Lung (tissue), 12 donors: Measurements from ENCODE around the gene AQP12A. TPM values are rescaled to one million over a fixed set of nuclear protein-coding genes. Genes with fewer than 3 reads are reported as not detected.
"Not testable (repeated sequence)": the region's sequence is repeated elsewhere in the genome, so short reads cannot be mapped to it uniquely, and the experiment has no call there.

Experiments
- ATAC-seq: fragments of 200-7000 bp; cut with Tn5 transposase; one replicate; pipeline ENCODE4 v1.9.1; 2020; ENCODE audit warnings: moderate number of reproducible peaks; ENCODE audit not compliant: insufficient read depth, low FRiP score
- DNase-seq, 3 donors: peaks; one replicate each; pipeline ENCODE4 v3.0.0-alpha.2; 2013 to 2017
- H3K27ac ChIP-seq, 2 donors: one replicate each; pipeline ENCODE4 v1.5.1; 2013; ENCODE audit warnings: mild to moderate bottlenecking in 2 of 2, moderate library complexity in 2 of 2, control low read depth in 1 of 2, inconsistent platforms in 1 of 2, low read depth in 1 of 2, low read length in 1 of 2
- H3K27me3 ChIP-seq, 3 donors: one replicate each; pipeline ENCODE4 v1.5.1; 2013; ENCODE audit warnings: low read length in 2 of 3; ENCODE audit not compliant: control insufficient read depth in 3 of 3, insufficient read depth in 3 of 3
- H3K36me3 ChIP-seq, 4 donors: one replicate each; pipeline ENCODE4 v1.5.1; 2013; ENCODE audit warnings: low read length in 4 of 4, mild to moderate bottlenecking in 1 of 4, moderate library complexity in 1 of 4; ENCODE audit not compliant: control insufficient read depth in 4 of 4, insufficient read depth in 4 of 4
- H3K4me1 ChIP-seq, 5 donors: one replicate each; pipeline ENCODE4 v1.5.1; 2013; ENCODE audit warnings: low read length in 5 of 5, mild to moderate bottlenecking in 2 of 5, moderate library complexity in 1 of 5; ENCODE audit not compliant: control insufficient read depth in 5 of 5, insufficient read depth in 5 of 5
- H3K4me3 ChIP-seq: one replicate; pipeline ENCODE4 v1.5.1; 2013; ENCODE audit warnings: mild to moderate bottlenecking, control low read depth, moderate library complexity
- H3K9ac ChIP-seq, 2 donors: one replicate each; pipeline ENCODE4 v1.5.1; 2013; ENCODE audit warnings: low read length in 2 of 2, control low read depth in 1 of 2; ENCODE audit not compliant: insufficient read depth in 1 of 2
- H3K9me3 ChIP-seq, 4 donors: one replicate each; pipeline ENCODE4 v1.5.1; 2013; ENCODE audit warnings: low read length in 3 of 4, mild to moderate bottlenecking in 1 of 4, moderate library complexity in 1 of 4; ENCODE audit not compliant: control insufficient read depth in 4 of 4, insufficient read depth in 3 of 4
- CTCF ChIP-seq: IDR thresholded peaks from 2 replicates; pipeline ENCODE4 v1.5.1; 2012; ENCODE audit warnings: mild to moderate bottlenecking; ENCODE audit errors: control extremely low read depth, extremely low read depth
- WGBS, 2 donors: extraction: QIAGEN DNeasy Blood & Tissue Kit; methylation state at CpG; one replicate each; pipeline ENCODE4 v1.1.7; 2013; 5-methylcytosine and 5-hydroxymethylcytosine counted together
- polyA plus RNA-seq, 2 donors: library from polyadenylated mRNA; stranded (reverse); fragments of 200-250 nt; gene quantifications; one replicate each; pipeline ENCODE4 v1.2.1, GENCODE V29; 2013
- total RNA-seq, 2 donors: library from RNA; depleted of rRNA in 1 of 2; stranded (reverse); fragments of >200 nt in 1 of 2; gene quantifications; one replicate each; pipeline ENCODE4 v1.2.1, GENCODE V29; 2014 to 2021
- donor health status: control.
- donor health status: control.
- donor health status: Bipolar disorder and iron deficiency.
- donor health status: healthy.
- donor health status: DM: yes; HTN: yes; CAD: no.

Gene AQP12A
- total and polyA plus RNA-seq, 4 donors = not detected

DNA sequence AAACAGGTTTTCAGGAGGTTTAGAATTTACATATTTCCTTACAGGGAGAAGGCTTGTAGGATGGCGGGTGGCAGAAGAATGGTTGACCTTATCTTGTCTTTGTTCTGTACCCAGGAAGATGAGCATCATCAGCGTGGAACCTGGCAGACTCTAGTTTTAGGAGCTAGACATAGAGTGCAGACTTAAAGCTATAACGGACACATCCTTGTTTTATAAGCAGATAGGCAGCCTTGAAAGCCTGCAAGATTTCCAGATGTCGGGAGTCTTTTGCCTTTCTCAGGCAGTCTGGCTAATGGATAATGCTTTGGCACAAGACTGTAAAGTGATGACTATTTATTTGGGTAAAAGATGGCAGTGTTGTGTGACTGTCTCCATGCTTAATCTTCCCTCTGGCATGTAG is 20.7 kb upstream of the AQP12A start:
- H3K36me3 ChIP-seq = no peaks in the 10 kb centered on the region
- peaks cover 0 to 5% (median 0%) of the 10 kb centered on the region in 5 donors for H3K4me1 ChIP-seq
- H3K27ac ChIP-seq = no peak overlapping the region
- DNase-seq (no peak), ATAC-seq (no peak)
- 81 to 87% methylated on average over 4 of the region's 4 CpGs for WGBS, 2 donors
- no peak overlapping the region for H3K4me3 ChIP-seq
- peaks cover 7 to 52% (median 33%) of the 10 kb centered on the region in 3 donors for H3K27me3 ChIP-seq
- H3K9ac ChIP-seq = no peak overlapping the region
- H3K9me3 ChIP-seq = peaks cover 0 to 7% (median 0%) of the 10 kb centered on the region in 4 donors
- TF ChIP-seq CTCF = no peak

DNA sequence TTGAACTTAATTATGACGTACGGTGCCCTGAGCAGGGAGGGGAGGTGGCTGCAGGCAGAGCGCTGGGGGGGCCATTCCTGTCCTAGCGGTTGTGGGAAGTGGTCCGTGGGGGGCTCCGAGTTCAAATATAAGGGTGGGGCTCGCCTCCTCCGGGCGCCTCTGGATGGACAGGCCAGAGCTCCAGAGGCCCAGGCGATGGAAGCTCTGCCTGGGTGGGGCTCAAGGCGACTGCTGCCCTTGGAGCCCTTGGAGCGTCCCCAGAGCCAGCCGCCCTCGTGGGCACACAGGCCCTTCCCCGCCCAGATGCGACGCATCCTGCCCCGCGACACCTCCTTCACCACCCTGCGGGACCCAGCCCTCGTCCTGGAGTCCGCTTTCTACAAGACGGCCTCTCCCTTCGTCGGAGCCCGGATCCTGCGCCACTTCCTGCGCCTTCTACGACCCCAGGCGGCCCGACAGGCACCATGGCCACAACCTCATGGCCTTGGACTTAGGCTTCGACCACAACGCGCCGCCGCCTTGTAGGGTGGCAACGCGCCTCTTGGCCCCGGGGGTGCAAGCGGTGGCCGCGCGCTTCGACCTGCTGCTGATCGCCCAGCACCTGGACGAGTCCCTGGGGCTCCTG is 19.5 kb upstream of the AQP12A start:
- no peak for TF ChIP-seq CTCF
- 41 to 64% methylated on average over 46 of the region's 46 CpGs for WGBS, 2 donors
- H3K9me3 ChIP-seq = peaks cover 0 to 7% (median 0%) of the 10 kb centered on the region in 4 donors
- peaks cover 0 to 5% (median 0%) of the 10 kb centered on the region in 5 donors for H3K4me1 ChIP-seq
- no peak overlapping the region for H3K27ac ChIP-seq
- H3K4me3 ChIP-seq = no peak overlapping the region
- H3K36me3 ChIP-seq = no peaks in the 10 kb centered on the region
- no peak overlapping the region for H3K9ac ChIP-seq
- no peak for ATAC-seq
- H3K27me3 ChIP-seq = peaks cover 7 to 48% (median 26%) of the 10 kb centered on the region in 3 donors
- no peak for DNase-seq

DNA sequence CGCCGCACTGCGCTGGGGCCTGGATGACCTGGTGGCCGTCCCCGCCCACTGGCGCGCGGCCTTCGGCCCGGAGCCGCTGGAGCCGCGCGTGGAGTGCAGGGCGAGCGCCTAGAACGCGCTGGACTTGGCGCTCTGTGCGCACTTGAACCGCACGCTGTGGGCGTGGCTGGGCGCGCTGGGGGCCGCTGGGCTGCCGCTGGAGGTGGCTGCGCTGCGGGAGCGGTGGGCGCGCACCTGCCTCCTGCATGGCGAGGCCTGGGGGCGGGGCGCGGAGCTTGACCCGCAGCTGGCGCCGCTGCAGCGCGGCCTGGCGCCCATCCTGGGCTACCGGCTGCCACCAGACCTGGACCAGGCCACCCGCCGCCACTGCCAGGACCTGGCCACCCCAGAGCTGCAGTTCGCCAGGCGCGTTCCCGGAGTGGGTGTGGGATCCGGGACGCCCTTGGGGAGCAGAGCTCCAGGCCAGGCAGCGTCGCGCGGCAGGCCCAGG is 18.9 kb upstream of the AQP12A start:
- 5 to 10% methylated on average over 36 to 55 of the region's 55 CpGs for WGBS, 2 donors
- DNase-seq = no peak
- Histone ChIP-seq H3K36me3 (no peaks in the 10 kb centered on the region), H3K27me3 (peaks cover 7 to 44% (median 24%) of the 10 kb centered on the region in 3 donors), H3K4me3 (no peak overlapping the region), H3K9ac (no peak overlapping the region), H3K9me3 (peaks cover 0 to 7% (median 0%) of the 10 kb centered on the region in 4 donors), H3K27ac (no peak overlapping the region), H3K4me1 (peaks cover 0 to 5% (median 0%) of the 10 kb centered on the region in 5 donors)
- ATAC-seq = no peak
- TF ChIP-seq CTCF = no peak

DNA sequence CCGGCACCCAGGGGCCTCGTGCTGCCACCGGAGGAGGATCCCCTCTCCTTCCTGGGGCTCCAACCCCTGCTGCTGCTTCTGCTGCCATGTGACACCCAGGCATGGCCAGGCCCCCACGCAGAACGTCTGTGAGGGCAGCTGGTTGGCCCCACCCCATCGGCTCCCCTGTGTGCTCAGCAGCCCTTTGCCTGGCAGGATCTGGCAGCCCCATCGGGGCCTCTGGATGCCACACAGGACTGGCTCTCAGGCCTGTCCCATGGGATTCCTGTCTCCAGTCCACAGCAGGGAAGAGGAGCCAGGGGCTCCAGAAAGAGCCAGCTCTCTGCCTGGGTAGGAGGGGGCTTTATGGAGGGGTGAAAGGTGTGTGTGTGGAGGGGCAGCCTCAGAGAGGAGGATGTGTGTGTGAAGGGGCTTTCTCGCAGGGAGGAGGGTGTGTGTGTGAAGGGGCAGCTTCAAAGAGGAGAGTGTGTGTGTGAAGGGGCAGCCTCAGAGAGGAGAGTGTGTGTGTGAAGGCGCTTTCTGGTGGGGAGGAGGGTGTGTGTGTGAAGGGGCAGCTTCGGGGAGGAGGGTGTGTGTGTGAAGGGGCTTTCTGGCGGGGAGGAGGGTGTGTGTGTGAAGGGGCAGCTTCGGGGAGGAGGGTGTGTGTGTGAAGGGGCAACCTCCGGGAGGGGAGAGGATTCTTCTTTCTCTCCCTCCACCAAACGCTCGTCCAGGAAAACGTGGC is 17.0 kb upstream of the AQP12A start:
- peaks cover 7 to 33% (median 19%) of the 10 kb centered on the region in 3 donors for H3K27me3 ChIP-seq
- 28 to 51% methylated on average over 11 to 12 of the region's 16 CpGs for WGBS, 2 donors
- not testable (repeated sequence) for H3K27ac ChIP-seq, H3K9me3 ChIP-seq, H3K36me3 ChIP-seq, DNase-seq, ATAC-seq, H3K4me1 ChIP-seq, H3K9ac ChIP-seq, H3K4me3 ChIP-seq

DNA sequence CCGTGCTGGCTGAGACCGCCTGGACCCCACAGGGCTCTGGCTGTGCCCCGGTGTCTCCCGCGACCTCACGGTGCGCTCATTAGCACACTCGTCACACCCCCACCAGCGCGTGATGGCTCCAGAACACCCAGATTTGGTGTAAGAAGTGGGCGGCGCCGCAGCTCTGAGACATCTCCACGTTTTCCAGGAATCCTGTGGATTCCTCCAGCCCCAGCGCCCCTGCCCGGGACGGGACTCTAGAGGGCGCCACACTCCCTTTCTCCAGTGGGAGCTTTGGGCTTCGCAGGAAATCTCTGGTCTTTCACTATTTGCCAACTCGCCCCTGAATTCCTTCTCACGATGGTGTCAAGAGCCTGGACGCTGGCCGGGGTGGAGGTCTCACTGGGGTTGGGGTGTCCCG is 16.3 kb upstream of the AQP12A start:
- H3K27me3 ChIP-seq = peaks cover 7 to 27% (median 15%) of the 10 kb centered on the region in 3 donors
- not testable (repeated sequence) for H3K4me3 ChIP-seq, H3K36me3 ChIP-seq, H3K4me1 ChIP-seq, H3K9ac ChIP-seq, H3K27ac ChIP-seq, H3K9me3 ChIP-seq, DNase-seq
- peak; percentile 42 for ATAC-seq
- WGBS, 2 donors = no CpG with 5 or more reads among the region's 24 CpGs

DNA sequence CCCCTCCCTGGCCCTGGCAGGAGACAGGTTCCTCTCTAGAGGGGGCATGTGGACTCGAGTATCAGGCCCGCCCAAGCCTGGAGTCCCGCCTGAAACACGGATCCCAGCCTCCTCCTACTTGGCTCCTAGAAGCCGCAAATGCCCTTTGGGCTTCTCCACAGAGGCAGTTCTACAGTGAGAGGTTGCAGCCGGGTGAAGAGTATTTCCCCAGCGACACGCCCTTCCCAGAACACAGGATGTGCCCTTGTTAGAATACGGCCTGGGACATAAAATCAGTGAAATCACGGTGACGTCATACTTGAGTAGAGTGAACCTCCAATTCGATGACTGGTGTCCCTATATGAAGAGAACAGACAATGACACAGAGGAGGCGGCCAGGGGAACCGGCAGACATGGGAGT is 13.6 kb upstream of the AQP12A start:
- H3K4me3 ChIP-seq, H3K9ac ChIP-seq, ATAC-seq, H3K36me3 ChIP-seq, DNase-seq, H3K27ac ChIP-seq, H3K9me3 ChIP-seq, H3K27me3 ChIP-seq, H3K4me1 ChIP-seq: not testable (repeated sequence)
- 74 to 85% methylated on average over 5 to 6 of the region's 14 CpGs for WGBS, 2 donors
